Gastroesophageal sphincter (tissue), 3 donors: ENCODE results near the gene SPATA31E1.

Source experiments
- CTCF ChIP-seq, 4 experiments: fragments of 200-600 bp in 2 of 4; fragments of 450-650 bp in 2 of 4; sonication (generic) in 1 of 4; IDR thresholded peaks; one replicate each; pipeline ENCODE4 v1.5.1; 2017 to 2019; ENCODE audit warnings: antibody characterized with exemption in 4 of 4, mild to moderate bottlenecking in 2 of 4, moderate library complexity in 2 of 4
- EP300 ChIP-seq: sonication (generic); formaldehyde crosslinking; IDR thresholded peaks from one replicate; pipeline ENCODE4 v1.6.1; 2017; ENCODE audit warnings: antibody characterized with exemption, mild to moderate bottlenecking
- POLR2A ChIP-seq, 2 donors: fragments of 450-650 bp; IDR thresholded peaks; one replicate each; pipeline ENCODE4 v1.6.1; 2017; ENCODE audit warnings: antibody characterized with exemption in 2 of 2, mild to moderate bottlenecking in 2 of 2, moderate library complexity in 1 of 2

- TF ChIP-seq POLR2A (IDR thresholded peaks at IDR 0.05) (no peak), CTCF (IDR thresholded peaks at IDR 0.05) (no peak), EP300 (no peak)
Measured at GRCh38 chr9:87888501-87888900, 5.8 kb downstream of the SPATA31E1 start.
